Skin epidermis (tissue), 12 donors: ENCODE results near the gene KIAA1328.
"Not testable (repeated sequence)": the region's sequence is repeated elsewhere in the genome, so short reads cannot be mapped to it uniquely, and the experiment has no call there.

ENCODE experiments used
- H3K27ac ChIP-seq, 21 experiments: fragments of 200-600 bp; sonication (generic) in 11 of 21; one replicate each; pipeline ENCODE4 v1.5.0; 2020; ENCODE audit warnings: mild to moderate bottlenecking in 3 of 21, inconsistent platforms in 2 of 21, moderate library complexity in 2 of 21
- H3K4me3 ChIP-seq, 7 experiments: fragments of 200-600 bp; sonication (generic) in 2 of 7; one replicate each; pipeline ENCODE4 v1.5.0; 2020; ENCODE audit warnings: inconsistent platforms in 2 of 7, mild to moderate bottlenecking in 2 of 7, moderate library complexity in 1 of 7

KIAA1328 gene

DNA sequence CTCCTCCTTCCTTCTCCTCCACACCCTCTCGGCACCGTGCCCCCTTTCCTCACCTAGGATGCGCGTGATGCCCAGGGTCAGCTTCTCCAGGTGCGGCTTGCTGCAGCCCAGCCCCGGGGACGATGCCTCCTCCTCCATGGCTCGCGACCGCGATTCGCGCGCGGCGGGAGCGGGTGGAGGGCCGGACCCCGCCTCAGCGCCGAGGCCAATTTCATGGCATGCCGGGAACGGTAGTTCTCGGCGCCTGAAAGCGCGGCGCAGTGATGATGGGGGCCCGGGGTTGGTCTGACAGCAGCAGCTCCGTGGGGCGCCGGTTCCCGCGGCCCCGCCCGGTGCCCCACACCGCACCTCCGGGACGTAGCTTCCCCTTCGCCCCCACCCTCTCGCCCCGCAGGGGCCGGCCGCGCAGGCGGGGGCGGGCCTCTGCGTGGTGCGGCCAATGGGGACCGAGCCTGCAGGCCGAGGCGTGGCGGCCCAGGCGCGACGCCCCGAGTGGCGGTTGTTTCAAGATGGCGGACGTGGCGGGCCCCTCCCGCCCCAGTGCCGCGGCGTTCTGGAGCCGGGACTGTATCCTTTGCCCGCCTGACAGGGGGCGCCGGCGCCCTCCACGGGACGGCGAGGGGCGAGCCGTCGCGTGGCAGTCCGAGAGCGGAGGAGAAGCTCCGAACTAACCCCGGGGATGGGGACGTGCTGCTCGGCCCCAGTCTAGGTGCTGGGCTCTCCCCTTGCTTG lies at the start of gene KIAA1328, which contains the start of gene TPGS2:
TSS of gene KIAA1328 (plus strand) at position 498 of the 732 bp plus-strand sequence. CDS start at position 510, 12 bp downstream.
TSS of gene TPGS2 (minus strand) at position 373 of the 732 bp plus-strand sequence. CDS start at position 138, 235 bp downstream.
- H3K27ac ChIP-seq = peak within 1 kb of the TSS; percentile 61 to 89 (median 83)
- H3K4me3 ChIP-seq = peak within 1 kb of the TSS; percentile 67 to 89 (median 81)

DNA sequence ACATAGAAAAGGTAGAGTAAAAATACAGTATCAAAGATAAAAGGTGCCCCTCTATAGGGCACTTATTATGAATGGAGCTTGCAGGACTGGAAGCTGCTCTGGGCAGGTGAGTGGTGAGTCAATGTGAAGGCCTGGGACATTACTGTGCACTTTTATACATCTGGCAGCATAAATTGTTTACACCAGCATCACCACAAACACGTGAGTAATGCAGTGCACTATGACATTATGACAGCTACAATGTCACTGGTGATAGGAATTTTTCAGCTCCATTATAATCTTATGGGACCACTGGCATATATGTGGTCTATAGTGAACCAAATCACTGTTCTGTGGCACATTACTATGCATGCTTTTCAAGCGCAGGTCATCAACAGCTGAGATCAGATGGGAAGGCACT lies 48.2 kb upstream of the KIAA1328 start:
- H3K27ac ChIP-seq = no peak overlapping the region

DNA sequence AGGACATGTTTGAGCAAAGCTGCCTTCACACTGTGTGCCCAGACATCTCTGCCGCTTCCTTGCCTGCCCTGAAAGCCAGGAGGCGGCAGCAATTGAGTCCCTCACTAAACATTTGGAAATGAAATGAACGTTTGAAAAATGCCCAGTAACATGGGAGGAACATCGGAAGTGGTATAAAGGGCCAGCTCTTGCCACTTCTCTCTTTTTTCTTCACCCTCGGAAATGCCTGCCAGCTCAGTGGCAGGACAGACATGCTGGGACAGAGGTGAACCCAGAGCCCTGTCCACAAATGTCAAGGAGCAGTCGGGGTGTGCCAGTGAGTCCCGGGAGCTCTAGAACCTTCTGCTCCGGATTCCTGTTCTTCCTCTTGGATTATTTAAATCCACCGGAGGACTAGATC lies 46.2 kb upstream of the KIAA1328 start:
- Histone ChIP-seq H3K4me3 (no peak overlapping the region), H3K27ac (no peak overlapping the region)

More for the DNA sequence above, 48.2 kb upstream of the KIAA1328 start:
- H3K4me3 ChIP-seq = no peak overlapping the region

DNA sequence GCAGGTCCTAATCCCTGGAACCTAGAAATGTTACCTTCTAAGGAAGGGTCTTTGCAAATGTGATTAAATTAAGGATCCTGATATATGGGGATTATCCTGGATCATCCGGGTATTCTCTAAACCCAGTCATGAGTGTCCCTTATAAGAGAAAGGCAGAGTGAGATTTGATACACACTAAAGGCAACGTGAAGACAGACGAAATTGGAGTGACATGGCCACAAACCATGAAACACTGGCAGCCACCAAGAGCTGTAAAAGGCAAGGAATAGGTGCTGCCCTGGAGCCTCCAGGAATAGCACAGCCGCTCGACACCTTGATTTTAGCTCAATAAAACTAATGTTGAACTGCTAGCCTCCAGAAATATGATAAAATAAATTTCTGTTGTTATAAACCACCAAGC lies 45.1 kb upstream of the KIAA1328 start:
- Histone ChIP-seq H3K4me3 (no peak overlapping the region), H3K27ac (no peak overlapping the region)

DNA sequence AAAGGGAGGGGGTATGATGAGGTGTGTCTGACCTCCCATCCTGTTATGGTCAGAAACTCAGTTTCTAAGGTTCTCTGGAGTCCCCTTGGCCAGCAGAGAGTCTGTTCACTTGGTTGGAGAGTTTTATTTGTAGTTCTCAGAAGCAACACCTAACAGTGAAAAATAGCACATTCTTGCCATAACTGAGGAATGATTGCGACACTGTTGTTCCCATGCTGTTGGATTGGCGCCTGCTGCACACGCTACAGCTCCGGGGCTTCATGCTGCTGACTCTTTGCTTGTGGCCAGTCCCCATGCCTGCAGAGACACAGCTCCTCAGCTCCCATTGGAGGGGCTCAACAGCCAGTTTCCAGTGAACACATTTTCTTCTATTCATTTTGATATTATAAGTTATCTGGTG lies 42.2 kb upstream of the KIAA1328 start:
- Histone ChIP-seq H3K27ac (peak overlapping the region in 1 of 21 experiments; percentile 4), H3K4me3 (no peak overlapping the region)

DNA sequence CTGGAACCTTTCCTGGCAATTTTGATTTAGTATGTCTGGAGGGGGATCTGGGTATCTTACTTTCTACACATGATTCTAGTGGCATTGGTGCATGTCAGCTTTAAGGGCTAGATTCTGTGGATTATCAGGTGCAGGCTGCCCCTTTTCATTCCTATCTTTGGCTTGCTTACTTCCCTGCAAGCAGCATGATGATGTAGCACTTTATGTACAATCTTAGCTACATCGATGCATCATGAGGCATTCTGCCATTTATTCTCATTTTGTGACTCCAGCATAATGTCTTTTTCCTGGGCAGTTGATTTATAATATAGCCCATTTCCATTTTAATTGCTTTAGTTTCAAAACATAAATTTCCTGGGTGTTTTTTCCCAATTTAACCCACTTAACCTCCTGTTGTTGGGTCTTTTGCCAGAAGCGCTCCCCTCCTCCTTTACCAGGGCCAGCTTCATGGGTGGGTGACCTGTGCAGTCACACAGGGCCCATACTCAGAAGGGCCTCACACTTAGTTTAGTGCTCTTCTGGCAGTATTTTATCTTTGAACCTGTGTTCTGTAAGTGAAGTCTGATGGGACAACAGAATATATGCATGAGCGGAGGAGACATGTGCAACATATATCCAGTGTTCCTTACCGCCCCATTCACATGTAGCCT lies 36.2 kb upstream of the KIAA1328 start:
- Histone ChIP-seq H3K4me3 (no peak overlapping the region), H3K27ac (no peak overlapping the region)

DNA sequence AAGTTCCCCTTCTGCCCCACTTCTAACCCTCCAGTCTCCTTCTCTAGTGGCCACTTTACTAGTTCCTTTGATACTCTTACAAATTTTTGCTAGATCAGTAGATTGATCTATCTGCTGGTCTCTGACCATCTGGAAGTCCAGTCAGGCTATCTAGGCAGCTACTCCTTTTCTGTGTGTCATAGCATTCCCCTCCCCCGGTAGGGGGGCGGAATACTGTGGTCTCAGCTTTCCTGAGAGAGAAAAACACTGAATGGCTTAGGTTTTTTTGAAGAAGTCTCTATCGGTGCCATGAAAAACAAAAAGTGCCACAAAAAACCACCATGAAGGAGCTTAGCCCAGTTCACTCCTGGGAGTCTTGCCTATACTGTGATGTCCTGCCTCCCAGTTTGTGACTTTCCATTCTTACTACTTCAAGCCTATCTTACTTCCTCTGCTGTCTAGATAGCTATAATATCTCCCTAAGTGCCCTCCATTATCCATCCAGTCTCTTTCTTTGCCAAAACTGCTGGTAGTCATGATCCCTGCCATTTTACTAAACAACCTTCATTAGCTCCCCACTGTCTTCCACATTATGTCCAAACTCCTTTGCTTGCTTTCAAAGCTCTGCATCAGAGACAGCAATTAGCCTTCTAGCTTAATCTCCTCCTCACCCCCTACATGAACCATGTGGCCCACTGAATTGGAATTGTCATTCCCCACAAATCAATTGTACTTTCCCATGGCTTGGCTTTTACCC lies 30.0 kb upstream of the KIAA1328 start:
- Histone ChIP-seq H3K4me3 (no peak overlapping the region), H3K27ac (no peak overlapping the region)

DNA sequence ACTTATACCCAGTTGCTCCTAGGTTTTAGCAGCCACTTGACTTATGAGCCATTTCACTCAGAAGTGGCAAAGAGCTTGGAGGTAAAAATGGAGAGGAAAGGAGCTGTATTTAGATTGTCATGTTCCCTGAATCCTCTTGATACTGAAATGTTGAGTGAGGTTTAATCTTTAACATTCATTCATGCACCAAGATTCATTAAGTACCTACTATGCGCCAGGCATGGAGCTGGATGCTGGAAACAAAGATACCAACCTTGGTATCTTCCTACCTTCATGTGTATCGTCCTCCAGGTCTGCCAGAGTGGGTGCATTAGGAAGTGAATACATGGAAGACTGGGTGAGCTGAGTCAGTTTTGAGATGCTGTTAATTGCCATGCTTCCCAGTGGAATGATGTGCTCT lies 23.8 kb upstream of the KIAA1328 start:
- Histone ChIP-seq H3K27ac (no peak overlapping the region), H3K4me3 (no peak overlapping the region)

DNA sequence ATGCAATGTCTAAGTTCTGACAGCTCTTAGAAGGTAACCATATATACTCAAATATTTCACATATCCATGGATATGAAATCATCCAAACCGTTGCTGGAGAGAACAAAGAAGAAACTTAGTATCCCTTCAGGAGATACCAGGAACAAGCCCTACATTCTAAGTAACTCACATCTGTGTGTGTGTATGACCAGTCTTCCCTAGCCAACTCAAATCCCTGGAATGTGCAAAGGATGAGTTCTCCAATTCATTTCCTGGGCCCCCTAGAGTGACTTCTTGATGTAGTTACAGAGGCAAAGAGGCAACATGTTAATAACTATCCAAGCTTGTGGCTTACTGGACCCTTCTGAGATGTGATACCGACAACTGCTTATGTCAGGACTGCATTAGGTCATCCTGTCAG lies 20.2 kb upstream of the KIAA1328 start:
- no peak overlapping the region for H3K27ac ChIP-seq
- H3K4me3 ChIP-seq = no peak overlapping the region

DNA sequence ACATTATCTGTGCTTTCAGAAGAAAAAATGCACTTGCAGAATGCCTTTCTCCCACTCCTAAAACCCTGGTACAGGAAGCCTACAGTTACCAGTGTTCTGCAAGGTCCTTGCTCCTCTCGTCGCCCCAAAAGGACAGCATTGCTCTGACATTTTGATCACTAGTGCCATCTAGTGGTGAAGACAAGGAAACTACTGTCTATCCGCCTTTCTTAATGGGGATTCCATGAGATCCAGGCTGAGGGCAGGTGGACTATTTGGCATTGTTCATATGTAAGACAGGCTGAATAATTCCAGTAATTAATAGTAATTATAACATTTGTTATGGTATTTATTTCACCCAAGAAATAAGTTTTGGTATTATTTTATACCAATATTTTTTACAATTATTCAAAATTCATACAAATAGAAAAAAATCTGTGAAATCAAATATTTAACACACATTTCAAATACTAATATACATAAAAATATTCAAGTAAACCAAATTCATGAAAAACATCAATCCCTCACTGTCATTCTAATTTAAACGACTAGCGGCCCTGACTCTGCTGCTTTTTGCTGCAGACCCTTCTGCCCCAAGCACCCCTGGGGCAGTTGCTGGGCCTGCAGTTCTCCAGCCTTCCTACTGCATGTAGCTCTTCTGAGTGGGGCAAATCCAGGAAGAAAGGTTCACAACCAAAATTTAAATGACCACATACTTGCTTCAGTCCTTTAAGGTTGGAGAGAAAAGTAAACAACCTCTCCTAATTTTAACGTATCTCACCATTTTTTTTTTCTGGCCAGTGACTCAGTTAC lies 19.1 kb upstream of the KIAA1328 start:
- Histone ChIP-seq H3K4me3 (no peak overlapping the region), H3K27ac (no peak overlapping the region)

DNA sequence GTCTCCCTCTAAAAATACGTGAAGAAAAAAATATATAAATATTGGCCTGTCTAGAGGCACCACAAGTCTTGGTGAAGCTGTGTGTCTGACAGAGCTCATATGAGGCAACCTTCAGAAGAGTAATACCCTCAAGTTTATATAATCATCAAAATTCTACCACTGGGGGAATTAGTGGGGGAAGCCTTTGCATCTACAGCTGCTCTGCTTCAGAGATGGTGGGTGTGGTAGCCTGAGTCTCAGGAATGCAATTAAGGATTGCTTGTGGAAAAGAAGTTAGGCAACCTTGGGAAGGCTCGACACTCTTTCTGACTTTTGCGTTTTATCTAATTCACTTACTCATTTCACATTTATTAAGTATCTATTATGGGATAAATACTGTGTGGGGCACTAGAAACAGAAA lies 17.5 kb upstream of the KIAA1328 start:
- Histone ChIP-seq H3K27ac (peak overlapping the region in 1 of 21 experiments; percentile 28), H3K4me3 (no peak overlapping the region)

DNA sequence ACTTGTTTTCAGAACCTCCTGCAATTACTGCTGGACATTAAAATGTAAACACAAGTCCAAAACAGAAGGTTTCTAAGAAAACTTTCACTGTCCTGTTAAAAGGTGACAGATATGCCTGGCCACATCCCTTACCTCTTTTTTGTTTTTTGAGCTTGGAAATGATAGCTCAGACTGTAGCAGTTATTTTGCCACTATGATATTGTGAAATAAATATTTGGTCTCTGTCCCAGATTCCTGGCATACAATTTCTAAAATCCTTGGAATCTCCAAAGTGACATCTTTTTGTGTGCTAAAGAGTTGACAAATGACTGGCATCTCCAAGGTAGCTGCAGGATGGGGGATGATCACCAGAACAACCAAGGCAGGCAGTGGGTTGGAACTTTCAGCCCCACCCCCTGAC lies 17.0 kb upstream of the KIAA1328 start:
- Histone ChIP-seq H3K4me3 (no peak overlapping the region), H3K27ac (peak overlapping the region in 1 of 21 experiments; percentile 28)

DNA sequence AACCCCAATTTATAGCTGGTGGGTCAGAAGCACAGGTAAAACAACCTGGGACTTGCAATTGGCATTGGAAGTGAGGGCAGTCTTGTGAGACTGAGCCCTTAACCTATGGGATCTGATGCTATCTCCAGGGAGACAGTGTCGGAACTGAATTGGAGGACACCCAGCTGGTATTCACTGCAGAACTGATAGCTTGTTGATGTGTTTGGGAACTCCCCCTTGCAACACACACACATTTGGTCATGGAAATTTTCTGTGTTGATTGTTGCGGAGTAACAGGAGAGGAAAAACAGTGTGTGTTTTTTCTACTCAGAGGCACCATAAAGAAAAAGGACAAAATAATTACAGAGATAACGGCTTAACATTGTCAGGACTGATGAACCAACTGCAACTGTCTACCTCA lies 16.2 kb upstream of the KIAA1328 start:
- H3K4me3 ChIP-seq = no peak overlapping the region
- H3K27ac ChIP-seq = no peak overlapping the region

DNA sequence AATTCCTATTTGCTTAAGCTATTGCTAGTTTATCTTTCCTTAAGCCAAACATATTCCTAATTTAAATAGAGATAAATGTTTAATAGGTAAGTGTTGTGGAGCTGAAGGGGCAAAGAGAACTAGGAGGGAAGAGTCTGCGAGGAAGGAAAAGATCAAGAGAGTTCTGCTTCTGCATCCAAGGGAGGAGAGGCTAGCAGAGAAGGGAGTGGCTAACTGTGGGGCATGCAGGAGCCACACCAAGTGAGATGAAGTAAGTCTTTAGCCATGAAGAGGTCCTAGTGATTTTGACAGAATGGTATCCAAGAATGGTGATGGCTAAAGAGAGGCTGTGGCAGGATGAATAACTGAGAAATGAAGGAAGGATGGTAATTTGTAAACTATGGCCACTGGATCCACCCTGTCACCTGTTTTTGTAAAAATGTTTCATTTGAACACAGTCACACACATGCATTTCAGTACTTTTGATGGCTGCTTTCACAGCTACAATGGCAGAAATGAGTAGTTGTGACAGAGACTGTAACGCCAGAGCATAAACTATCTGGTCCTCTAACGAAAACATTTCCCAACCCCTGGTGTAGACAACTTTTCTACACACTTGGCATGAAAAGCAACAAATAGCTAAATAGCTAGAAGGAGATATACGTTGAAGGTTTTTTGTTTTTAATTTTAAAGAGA lies 15.7 kb upstream of the KIAA1328 start:
- Histone ChIP-seq H3K27ac (no peak overlapping the region), H3K4me3 (no peak overlapping the region)

DNA sequence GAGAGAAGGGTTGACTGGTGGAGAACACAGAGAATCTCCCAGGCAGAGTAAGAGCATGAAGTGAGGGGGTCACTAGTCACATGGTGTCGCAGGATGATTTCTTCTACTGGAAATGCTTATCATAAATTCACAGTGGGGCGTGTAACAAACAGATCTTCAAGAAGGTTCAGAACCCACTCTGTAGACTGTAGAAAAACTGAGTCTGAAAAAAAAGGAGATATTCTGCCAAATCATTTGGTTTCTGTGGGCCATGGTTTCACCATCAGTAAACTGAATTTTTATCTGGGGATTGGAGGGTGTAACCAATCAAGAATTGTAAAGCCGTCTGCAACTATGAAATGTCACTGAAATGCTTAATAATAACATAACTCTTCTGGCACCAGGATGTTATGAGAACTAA lies 15.1 kb upstream of the KIAA1328 start:
- H3K27ac ChIP-seq = no peak overlapping the region
- H3K4me3 ChIP-seq = no peak overlapping the region

DNA sequence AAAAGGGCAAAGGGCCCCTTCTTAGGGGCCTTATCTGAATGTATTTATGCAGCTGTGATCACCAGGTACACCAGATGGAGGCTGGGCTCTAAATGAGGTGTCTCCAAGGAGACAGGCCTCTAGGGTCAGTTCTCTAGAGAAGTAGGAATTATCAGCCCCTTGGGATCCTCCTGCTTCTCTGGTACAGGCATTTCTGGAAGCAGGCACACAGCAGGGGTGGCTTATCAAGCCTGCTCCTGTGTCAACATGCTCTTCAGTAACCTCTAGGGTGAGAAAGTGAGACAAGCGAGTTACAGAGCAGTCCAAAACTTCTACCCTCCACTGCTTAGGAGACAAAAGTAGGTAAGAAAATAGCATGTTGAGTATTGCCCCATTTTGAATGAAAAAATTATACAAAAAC lies 13.9 kb upstream of the KIAA1328 start:
- H3K4me3 ChIP-seq = no peak overlapping the region
- peak overlapping the region in 3 of 21 experiments; percentile 6 to 43 (median 12) for H3K27ac ChIP-seq

DNA sequence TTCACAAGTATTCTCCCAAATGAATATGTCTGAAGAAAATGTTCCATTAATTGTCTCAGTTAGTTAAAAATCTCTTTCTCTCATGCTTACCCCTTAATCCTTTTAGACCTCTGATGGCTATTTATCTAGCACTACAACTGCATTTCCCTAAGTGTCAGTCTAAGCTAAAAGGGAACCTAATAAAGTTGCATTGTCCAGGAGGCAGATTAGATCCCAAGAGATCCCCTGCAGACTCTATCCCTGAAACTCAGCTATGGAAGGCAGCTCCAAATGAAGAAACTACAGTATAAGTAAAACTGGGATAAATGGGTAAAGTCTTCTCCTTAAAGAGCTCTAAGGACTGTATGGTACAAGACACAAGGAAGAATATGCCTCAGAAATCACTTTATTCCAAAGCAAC lies 12.8 kb upstream of the KIAA1328 start:
- not testable (repeated sequence) for H3K4me3 ChIP-seq

DNA sequence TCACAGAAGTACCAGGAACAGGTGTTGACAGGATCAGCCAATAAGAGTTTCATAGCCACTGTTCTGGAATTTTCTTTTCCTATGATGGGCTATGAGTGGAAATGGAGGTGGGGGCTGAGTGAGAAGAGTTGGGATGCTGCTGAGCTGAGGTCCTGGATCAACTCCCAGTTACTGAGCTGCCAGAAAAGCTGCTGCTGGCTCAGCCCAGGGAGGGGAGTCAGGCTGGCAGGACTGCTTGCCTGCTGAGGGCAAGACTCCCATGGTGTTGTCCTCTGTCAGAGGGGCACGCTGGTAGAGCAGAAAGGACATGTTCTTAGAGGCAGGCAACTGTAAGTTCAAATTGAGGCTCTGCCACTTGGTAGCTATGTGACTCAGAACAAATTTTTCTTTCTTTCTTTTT lies 11.9 kb upstream of the KIAA1328 start:
- no peak overlapping the region for H3K4me3 ChIP-seq
- H3K27ac ChIP-seq = no peak overlapping the region

More for the DNA sequence above, 12.8 kb upstream of the KIAA1328 start:
- H3K27ac ChIP-seq = not testable (repeated sequence)

DNA sequence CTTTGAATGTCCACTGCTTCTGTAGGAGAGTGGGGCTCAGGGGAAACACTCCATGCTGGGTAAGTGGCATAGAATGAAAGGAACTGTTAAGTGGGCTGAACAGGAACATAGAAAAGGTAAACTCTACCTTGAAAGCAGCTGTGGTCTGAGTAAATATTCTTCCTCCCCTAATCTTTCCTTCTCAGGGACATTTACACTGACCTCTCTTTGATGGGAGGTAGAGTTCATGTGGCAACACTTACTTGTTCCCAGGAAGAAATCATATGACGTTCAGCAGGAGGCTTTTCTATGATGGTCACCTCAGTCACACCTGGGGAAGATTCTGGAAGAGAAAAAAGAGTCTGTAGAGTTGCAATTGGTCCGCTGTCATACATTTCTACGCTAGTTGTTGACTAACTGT lies 10.3 kb upstream of the KIAA1328 start:
- Histone ChIP-seq H3K4me3 (no peak overlapping the region), H3K27ac (no peak overlapping the region)
